Measurements from ENCODE around the gene ACBD7. TPM values are rescaled to one million over a fixed set of nuclear protein-coding genes. Genes with fewer than 3 reads are reported as not detected.

Gene ACBD7
- 10 to 100 TPM in 1 of 4 donors, under 1 TPM in 1, not detected in 2; 0.37 to 12.2 TPM for total RNA-seq

GRCh38 chr10:15088428-15089261 lies at the start of gene ACBD7:
Gene ACBD7 (minus strand): TSS chr10:15088776. CDS start chr10:15088728, 48 bp downstream.
- no peak within 1 kb of the TSS for H3K27ac ChIP-seq
- H3K27me3 ChIP-seq = no peaks in the 10 kb centered on the region
- no peaks in the 10 kb centered on the region for H3K9me3 ChIP-seq
- no peaks in the 10 kb centered on the region for H3K36me3 ChIP-seq
- H3K4me1 ChIP-seq = no peaks in the 10 kb centered on the region
- DNase-seq = peak; percentile 61 to 71
- H3K4me3 ChIP-seq = peak within 1 kb of the TSS; percentile 38 to 47
- peak in 1 of 2 donors; percentile 10 for TF ChIP-seq POLR2A (IDR thresholded peaks at IDR 0.05)
- TF ChIP-seq CTCF (IDR thresholded peaks at IDR 0.05) = peak; percentile 27 to 74 (median 61)
- intact Hi-C loops (cut with DNase I; ENCODE audit: low total_unique reads) = no loop called here

- H3K4me3 ChIP-seq = no peak overlapping the region
- H3K9me3 ChIP-seq = no peaks in the 10 kb centered on the region
- no peak for DNase-seq
- TF ChIP-seq POLR2A (IDR thresholded peaks at IDR 0.05) = no peak
- TF ChIP-seq CTCF (IDR thresholded peaks at IDR 0.05) = no peak
- H3K36me3 ChIP-seq = no peaks in the 10 kb centered on the region
- H3K4me1 ChIP-seq = no peaks in the 10 kb centered on the region
- no peaks in the 10 kb centered on the region for H3K27me3 ChIP-seq
- intact Hi-C loops (cut with DNase I; ENCODE audit: low total_unique reads) = no loop called here
- no peak overlapping the region for H3K27ac ChIP-seq
Measured at GRCh38 chr10:15137636-15138035, 49.1 kb upstream of the ACBD7 start.

GRCh38 chr10:15137036-15137359 lies 48.4 kb upstream of the ACBD7 start:
- intact Hi-C loops (cut with DNase I; ENCODE audit: low total_unique reads) = no loop called here
- H3K27me3 ChIP-seq = no peaks in the 10 kb centered on the region
- H3K4me1 ChIP-seq = no peaks in the 10 kb centered on the region
- H3K27ac ChIP-seq = no peak overlapping the region
- TF ChIP-seq CTCF (IDR thresholded peaks at IDR 0.05) = no peak
- TF ChIP-seq POLR2A (IDR thresholded peaks at IDR 0.05) = no peak
- DNase-seq = no peak
- H3K36me3 ChIP-seq = no peaks in the 10 kb centered on the region
- H3K9me3 ChIP-seq = no peaks in the 10 kb centered on the region
- H3K4me3 ChIP-seq = no peak overlapping the region

GRCh38 chr10:15136129-15137035 lies 47.8 kb upstream of the ACBD7 start:
- TF ChIP-seq POLR2A (IDR thresholded peaks at IDR 0.05) (no peak), CTCF (IDR thresholded peaks at IDR 0.05) (no peak)

GRCh38 chr10:15131330-15131729 lies 42.8 kb upstream of the ACBD7 start:
- TF ChIP-seq CTCF (IDR thresholded peaks at IDR 0.05) (no peak), POLR2A (IDR thresholded peaks at IDR 0.05) (no peak)
- no peaks in the 10 kb centered on the region for H3K36me3 ChIP-seq
- H3K27ac ChIP-seq = no peak overlapping the region
- H3K9me3 ChIP-seq = no peaks in the 10 kb centered on the region
- intact Hi-C loops (cut with DNase I; ENCODE audit: low total_unique reads) = no loop called here
- no peak overlapping the region for H3K4me3 ChIP-seq
- H3K4me1 ChIP-seq = no peaks in the 10 kb centered on the region
- H3K27me3 ChIP-seq = no peaks in the 10 kb centered on the region
- DNase-seq = no peak

More at GRCh38 chr10:15136129-15137035, 47.8 kb upstream of the ACBD7 start:
- intact Hi-C loops (cut with DNase I; ENCODE audit: low total_unique reads) = no loop called here
- no peaks in the 10 kb centered on the region for H3K4me1 ChIP-seq
- no peak overlapping the region for H3K4me3 ChIP-seq
- H3K27me3 ChIP-seq = no peaks in the 10 kb centered on the region
- no peak for DNase-seq
- no peak overlapping the region for H3K27ac ChIP-seq
- no peaks in the 10 kb centered on the region for H3K36me3 ChIP-seq
- no peaks in the 10 kb centered on the region for H3K9me3 ChIP-seq

Measured in uterus (tissue), 4 donors.